HepG2 (cell line): ENCODE data around the gene TRIM54. TPM values are rescaled to one million over a fixed set of nuclear protein-coding genes. Genes with fewer than 3 reads are reported as not detected.

ENCODE experiments used
- DR1 ChIP-seq: sonication (generic); formaldehyde crosslinking; IDR thresholded peaks from 2 replicates; pipeline ENCODE4 v1.8.0; 2021; ENCODE audit warnings: mild to moderate bottlenecking, missing genetic modification reagents, inconsistent platforms
- EED ChIP-seq: sonication (generic); formaldehyde crosslinking; IDR thresholded peaks from 2 replicates; pipeline ENCODE4 v1.5.0; 2020; ENCODE audit warnings: mild to moderate bottlenecking, missing genetic modification reagents
- EZH2 ChIP-seq: conservative IDR thresholded peaks from 2 replicates; pipeline ENCODE4 v1.6.1; 2012; ENCODE audit warnings: mild to moderate bottlenecking, low read depth, low read length, moderate library complexity
- HNRNPK ChIP-seq: fragments of 200-400 bp; formaldehyde crosslinking; IDR thresholded peaks from 2 replicates; pipeline ENCODE4 v1.6.1; 2018; ENCODE audit warnings: low read length, low read depth, moderate library complexity, mild to moderate bottlenecking; ENCODE audit not compliant: poor library complexity, severe bottlenecking
- HOXA5 ChIP-seq: sonication (generic); formaldehyde crosslinking; IDR thresholded peaks from 2 replicates; pipeline ENCODE4 v1.4.0; 2020; ENCODE audit warnings: missing genetic modification reagents
- ISL2 ChIP-seq: sonication (generic); formaldehyde crosslinking; IDR thresholded peaks from 2 replicates; pipeline ENCODE4 v1.5.0; 2020; ENCODE audit warnings: missing genetic modification reagents
- KDM6A ChIP-seq: IDR thresholded peaks from 2 replicates; pipeline ENCODE4 v1.6.1; 2016; ENCODE audit warnings: low read depth
- MAZ ChIP-seq, 2 experiments: sonication (generic) in 1 of 2; formaldehyde crosslinking in 1 of 2; IDR thresholded peaks; 2 replicates each; pipeline versions ENCODE4 v1.5.0 to v1.6.1; 2012 to 2020; ENCODE audit warnings: low read depth in 2 of 2, mild to moderate bottlenecking in 2 of 2, borderline replicate concordance in 1 of 2, improper control_type of control experiment in 1 of 2, low read length in 1 of 2, missing genetic modification reagents in 1 of 2, moderate library complexity in 1 of 2
- NFRKB ChIP-seq: fragments of 450-650 bp; IDR thresholded peaks from 2 replicates; pipeline ENCODE4 v1.6.1; 2017
- RBFOX2 ChIP-seq: fragments of 200-400 bp; formaldehyde crosslinking; IDR thresholded peaks from 2 replicates; pipeline ENCODE4 v1.6.1; 2017; ENCODE audit warnings: low read depth, mild to moderate bottlenecking, low read length
- TBL1XR1 ChIP-seq: fragments of 150-350 bp; IDR thresholded peaks from 2 replicates; pipeline ENCODE4 v1.6.1; 2014; ENCODE audit warnings: borderline replicate concordance, low read length; ENCODE audit not compliant: partially characterized antibody
- ZBTB7B ChIP-seq: sonication (generic); formaldehyde crosslinking; IDR thresholded peaks from 2 replicates; pipeline ENCODE4 v1.4.0; 2020; ENCODE audit warnings: missing genetic modification reagents
- ZFP36 ChIP-seq: fragments of 150-350 bp; IDR thresholded peaks from 2 replicates; pipeline ENCODE4 v1.6.1; 2018; ENCODE audit warnings: borderline replicate concordance, low read length, low read depth; ENCODE audit not compliant: partially characterized antibody
- ZHX1 ChIP-seq: sonication (generic); formaldehyde crosslinking; IDR thresholded peaks from 2 replicates; pipeline ENCODE4 v1.8.1; 2022; ENCODE audit warnings: low read depth, mild to moderate bottlenecking, missing genetic modification reagents
- ZNF329 ChIP-seq: sonication (generic); formaldehyde crosslinking; IDR thresholded peaks from 2 replicates; pipeline ENCODE4 v1.9.0; 2021; ENCODE audit warnings: low read depth, mild to moderate bottlenecking, missing genetic modification reagents
- ZNF569 ChIP-seq: sonication (generic); formaldehyde crosslinking; IDR thresholded peaks from 2 replicates; pipeline ENCODE4 v1.5.0; 2020; ENCODE audit warnings: mild to moderate bottlenecking, missing genetic modification reagents, moderate library complexity, borderline replicate concordance
- ZNF674 ChIP-seq: sonication (generic); formaldehyde crosslinking; IDR thresholded peaks from 2 replicates; pipeline ENCODE4 v1.5.0; 2020; ENCODE audit warnings: low read depth, mild to moderate bottlenecking, missing genetic modification reagents
- ZNF678 ChIP-seq: sonication (generic); formaldehyde crosslinking; IDR thresholded peaks from 2 replicates; pipeline ENCODE4 v1.4.0; 2020; ENCODE audit warnings: mild to moderate bottlenecking, missing genetic modification reagents
- ZNF768 ChIP-seq: sonication (generic); formaldehyde crosslinking; IDR thresholded peaks from 2 replicates; pipeline ENCODE4 v1.4.0; 2020; ENCODE audit warnings: missing genetic modification reagents
- polyA plus RNA-seq, 8 experiments: library from polyadenylated mRNA; depleted of rRNA in 3 of 8; stranded (reverse) in 7 of 8; unstranded in 1 of 8; fragments of >200 nt; fragmentation: Illumina TruSeq in 4 of 8; extraction: Trizol in 4 of 8; gene quantifications; 2 replicates each; pipeline versions ENCODE4 v1.2.1 to v1.2.3, GENCODE V29; 2011 to 2016; ENCODE audit warnings: low read depth in 4 of 8, missing spikeins in 1 of 8, mixed read lengths in 1 of 8; ENCODE audit not compliant: insufficient read depth in 1 of 8
- total RNA-seq, 5 experiments: library from RNA; depleted of rRNA; stranded (reverse); fragments of >200 nt; fragmentation: Illumina TruSeq; extraction: Trizol; gene quantifications; 2 replicates each; pipeline ENCODE4 v1.2.3, GENCODE V29; 2016; ENCODE audit warnings: low read depth in 1 of 5
- TF ChIP-seq, protein P1 (sequence below): sonication (generic); formaldehyde crosslinking; IDR thresholded peaks from 2 replicates; pipeline ENCODE4 v1.4.0; 2020; ENCODE audit warnings: mild to moderate bottlenecking, missing genetic modification reagents
- TF ChIP-seq, protein P2 (sequence below): sonication (generic); formaldehyde crosslinking; IDR thresholded peaks from 2 replicates; pipeline ENCODE4 v1.9.0; 2022; ENCODE audit warnings: missing genetic modification reagents, mild to moderate bottlenecking, borderline replicate concordance

The TRIM54 gene
- total and polyA plus RNA-seq, 2 of the 13 experiments (the other 11 are each of a cell fraction or from before 2014, with no cell fraction given), result 0.07 to 0.13 TPM

- TF ChIP-seq HOXA5 (CRISPR knock-in tag) (0 out of 2 replicates have a peak, but pooled peaks have one; percentile 16), RBFOX2 (peak; percentile 53; the same call in 1 of the 2 replicates), EZH2 (peak; percentile 16; the same call in 1 of the 2 replicates), ZHX1 (no peak), NFRKB (no peak), DR1 (CRISPR knock-in tag) (0 out of 2 replicates have a peak, but pooled peaks have one; percentile 4), ZFP36 (peak; percentile 18), EED (CRISPR knock-in tag) (peak; percentile 45; the same call in 1 of the 2 replicates), ZNF678 (CRISPR knock-in tag) (no peak), ISL2 (peak; percentile 34; the same call in 1 of the 2 replicates), ZBTB7B (peak; percentile 54), ZNF768 (CRISPR knock-in tag) (0 out of 2 replicates have a peak, but pooled peaks have one; percentile 41), MAZ (IDR thresholded peaks at IDR 0.05; ENCODE audit: borderline replicate concordance, low read depth, low read length) (no peak), MAZ (CRISPR knock-in tag; IDR thresholded peaks at IDR 0.05; ENCODE audit: low read depth) (peak; percentile 69; the same call in 1 of the 2 replicates), ZNF329 (CRISPR knock-in tag) (0 out of 2 replicates have a peak, but pooled peaks have one; percentile 44), HNRNPK (peak; percentile 90), ZNF674 (CRISPR knock-in tag) (0 out of 2 replicates have a peak, but pooled peaks have one; percentile 75), TBL1XR1 (no peak), KDM6A (CRISPR knock-in tag) (no peak), ZNF569 (no peak)
- TF ChIP-seq, protein P1, sequence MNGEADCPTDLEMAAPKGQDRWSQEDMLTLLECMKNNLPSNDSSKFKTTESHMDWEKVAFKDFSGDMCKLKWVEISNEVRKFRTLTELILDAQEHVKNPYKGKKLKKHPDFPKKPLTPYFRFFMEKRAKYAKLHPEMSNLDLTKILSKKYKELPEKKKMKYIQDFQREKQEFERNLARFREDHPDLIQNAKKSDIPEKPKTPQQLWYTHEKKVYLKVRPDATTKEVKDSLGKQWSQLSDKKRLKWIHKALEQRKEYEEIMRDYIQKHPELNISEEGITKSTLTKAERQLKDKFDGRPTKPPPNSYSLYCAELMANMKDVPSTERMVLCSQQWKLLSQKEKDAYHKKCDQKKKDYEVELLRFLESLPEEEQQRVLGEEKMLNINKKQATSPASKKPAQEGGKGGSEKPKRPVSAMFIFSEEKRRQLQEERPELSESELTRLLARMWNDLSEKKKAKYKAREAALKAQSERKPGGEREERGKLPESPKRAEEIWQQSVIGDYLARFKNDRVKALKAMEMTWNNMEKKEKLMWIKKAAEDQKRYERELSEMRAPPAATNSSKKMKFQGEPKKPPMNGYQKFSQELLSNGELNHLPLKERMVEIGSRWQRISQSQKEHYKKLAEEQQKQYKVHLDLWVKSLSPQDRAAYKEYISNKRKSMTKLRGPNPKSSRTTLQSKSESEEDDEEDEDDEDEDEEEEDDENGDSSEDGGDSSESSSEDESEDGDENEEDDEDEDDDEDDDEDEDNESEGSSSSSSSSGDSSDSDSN (CRISPR knock-in tag), result peak; percentile 69; the same call in 1 of the 2 replicates
- TF ChIP-seq, protein P2, sequence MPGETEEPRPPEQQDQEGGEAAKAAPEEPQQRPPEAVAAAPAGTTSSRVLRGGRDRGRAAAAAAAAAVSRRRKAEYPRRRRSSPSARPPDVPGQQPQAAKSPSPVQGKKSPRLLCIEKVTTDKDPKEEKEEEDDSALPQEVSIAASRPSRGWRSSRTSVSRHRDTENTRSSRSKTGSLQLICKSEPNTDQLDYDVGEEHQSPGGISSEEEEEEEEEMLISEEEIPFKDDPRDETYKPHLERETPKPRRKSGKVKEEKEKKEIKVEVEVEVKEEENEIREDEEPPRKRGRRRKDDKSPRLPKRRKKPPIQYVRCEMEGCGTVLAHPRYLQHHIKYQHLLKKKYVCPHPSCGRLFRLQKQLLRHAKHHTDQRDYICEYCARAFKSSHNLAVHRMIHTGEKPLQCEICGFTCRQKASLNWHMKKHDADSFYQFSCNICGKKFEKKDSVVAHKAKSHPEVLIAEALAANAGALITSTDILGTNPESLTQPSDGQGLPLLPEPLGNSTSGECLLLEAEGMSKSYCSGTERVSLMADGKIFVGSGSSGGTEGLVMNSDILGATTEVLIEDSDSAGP, result 0 out of 2 replicates have a peak, but pooled peaks have one; percentile 30
Measured at GRCh38 chr2:27262379-27263286, 19.6 kb upstream of the TRIM54 start, which contains the start of gene SLC30A3 (continued).
